Measurements from ENCODE around the gene HDAC4.

- TF ChIP-seq CTCF (IDR thresholded peaks at IDR 0.05) (no peak), POLR2AphosphoS5 (IDR thresholded peaks at IDR 0.05; ENCODE audit: insufficient read depth in 1 of 2, low read depth in 1 of 2) (no peak), POLR2A (IDR thresholded peaks at IDR 0.05) (no peak)
Observed at GRCh38 chr2:239326831-239327535, 73.8 kb downstream of the HDAC4 start.
